OCI-LY3 (cell line): ENCODE results near the gene CACNB4.

Source experiments
- EZH2phosphoT487 ChIP-seq: fragments of 200-600 bp; shearing (Covaris generic); IDR thresholded peaks from 2 replicates; pipeline ENCODE4 v1.6.1; 2018; ENCODE audit warnings: antibody characterized with exemption, mixed run types, low read depth
- TF ChIP-seq, protein P1 (sequence below): fragments of 200-600, 300-600 bp; sonication (generic); IDR thresholded peaks from 2 replicates; pipeline ENCODE4 v1.5.1; 2014; ENCODE audit warnings: antibody characterized with exemption, low read length, low read depth

DNA sequence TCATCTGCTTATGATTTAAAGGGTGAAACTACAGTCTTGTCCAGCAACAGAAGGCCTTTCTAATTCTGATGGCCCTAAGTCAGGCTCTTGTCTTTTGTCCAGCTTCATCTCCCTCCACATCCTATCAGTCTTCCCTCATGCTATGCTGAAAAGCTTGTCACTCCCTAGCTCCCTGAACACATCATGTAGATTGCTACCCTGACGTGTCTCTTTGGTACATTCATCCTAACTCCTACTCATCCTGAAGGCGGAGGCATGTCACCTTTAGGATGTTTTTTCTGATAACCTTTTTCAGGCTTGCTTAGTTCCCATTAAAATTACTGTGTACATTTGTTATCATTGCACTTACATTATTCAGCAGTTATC, 192.2 kb downstream of the CACNB4 start:
- TF ChIP-seq, protein P1, sequence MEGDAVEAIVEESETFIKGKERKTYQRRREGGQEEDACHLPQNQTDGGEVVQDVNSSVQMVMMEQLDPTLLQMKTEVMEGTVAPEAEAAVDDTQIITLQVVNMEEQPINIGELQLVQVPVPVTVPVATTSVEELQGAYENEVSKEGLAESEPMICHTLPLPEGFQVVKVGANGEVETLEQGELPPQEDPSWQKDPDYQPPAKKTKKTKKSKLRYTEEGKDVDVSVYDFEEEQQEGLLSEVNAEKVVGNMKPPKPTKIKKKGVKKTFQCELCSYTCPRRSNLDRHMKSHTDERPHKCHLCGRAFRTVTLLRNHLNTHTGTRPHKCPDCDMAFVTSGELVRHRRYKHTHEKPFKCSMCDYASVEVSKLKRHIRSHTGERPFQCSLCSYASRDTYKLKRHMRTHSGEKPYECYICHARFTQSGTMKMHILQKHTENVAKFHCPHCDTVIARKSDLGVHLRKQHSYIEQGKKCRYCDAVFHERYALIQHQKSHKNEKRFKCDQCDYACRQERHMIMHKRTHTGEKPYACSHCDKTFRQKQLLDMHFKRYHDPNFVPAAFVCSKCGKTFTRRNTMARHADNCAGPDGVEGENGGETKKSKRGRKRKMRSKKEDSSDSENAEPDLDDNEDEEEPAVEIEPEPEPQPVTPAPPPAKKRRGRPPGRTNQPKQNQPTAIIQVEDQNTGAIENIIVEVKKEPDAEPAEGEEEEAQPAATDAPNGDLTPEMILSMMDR: no peak
- no peak for TF ChIP-seq EZH2phosphoT487
